Measurements from ENCODE around the gene DUSP28. TPM values are rescaled to one million over a fixed set of nuclear protein-coding genes. Genes with fewer than 3 reads are reported as not detected.

DUSP28 gene
- total and polyA plus RNA-seq, 2 of the 13 experiments (the other 11 are each of a cell fraction or from before 2014, with no cell fraction given) = 5.2 to 8.6 TPM

DNA sequence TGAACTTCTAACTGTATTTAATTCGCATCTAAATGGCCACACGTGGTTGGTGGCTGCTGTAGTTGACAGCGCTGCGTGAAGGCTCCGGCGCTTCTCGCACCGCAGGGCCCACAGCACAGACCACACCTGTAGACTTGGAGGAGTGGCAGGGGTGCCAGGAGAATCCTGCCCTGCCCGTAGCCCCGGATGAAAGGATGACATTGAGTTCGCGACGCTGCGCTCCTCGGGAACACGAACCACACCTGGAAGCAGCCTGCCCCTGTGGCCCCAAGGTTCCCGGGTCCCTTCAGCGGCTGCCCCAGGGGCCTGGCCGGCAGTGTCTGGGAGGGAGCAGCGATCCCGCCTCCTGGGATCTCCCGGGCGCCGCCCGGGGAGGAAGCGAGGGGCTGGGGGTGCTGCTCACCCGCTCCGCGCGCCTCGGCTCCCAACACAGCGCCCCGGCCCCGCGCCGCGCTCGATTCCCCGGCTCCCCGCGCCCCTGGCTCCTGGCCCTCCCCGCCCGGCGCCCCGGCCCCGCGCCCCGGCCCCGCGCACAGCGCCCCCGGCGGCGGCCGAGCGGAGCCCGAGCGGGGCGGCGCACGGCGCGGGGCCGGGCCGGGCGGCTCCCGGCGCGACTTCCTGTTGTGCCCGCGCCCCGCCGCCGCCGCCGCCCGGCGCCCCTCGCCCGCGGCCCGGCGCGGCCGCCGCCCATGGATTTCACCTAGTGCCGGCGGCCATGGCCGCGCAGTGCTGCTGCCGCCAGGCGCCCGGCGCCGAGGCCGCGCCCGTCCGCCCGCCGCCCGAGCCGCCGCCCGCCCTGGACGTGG, 7.9 kb downstream of the DUSP28 start, which contains the start of gene RNPEPL1 (continued):
- TF ChIP-seq THAP9 (CRISPR knock-in tag; IDR thresholded peaks at IDR 0.05; ENCODE audit: borderline replicate concordance) (no peak), RNF219 (CRISPR knock-in tag; IDR thresholded peaks at IDR 0.05) (no peak), ZBTB33 (CRISPR knock-in tag; IDR thresholded peaks at IDR 0.05) (no peak), GFI1 (CRISPR knock-in tag; IDR thresholded peaks at IDR 0.05; ENCODE audit: borderline replicate concordance) (no peak), HNRNPK (IDR thresholded peaks at IDR 0.05; ENCODE audit: low read depth, low read length, poor library complexity, severe bottlenecking) (no peak), ATF7-NPFF (CRISPR knock-in tag; IDR thresholded peaks at IDR 0.05; ENCODE audit: low read depth) (peak; percentile 48; the same call in 1 of the 2 replicates), SNAPC5 (CRISPR knock-in tag; IDR thresholded peaks at IDR 0.05; ENCODE audit: borderline replicate concordance) (no peak), SKIL (CRISPR knock-in tag; IDR thresholded peaks at IDR 0.05; ENCODE audit: borderline replicate concordance) (no peak), NR3C1 (CRISPR knock-in tag; IDR thresholded peaks at IDR 0.05) (no peak)
- TF ChIP-seq, protein P1, sequence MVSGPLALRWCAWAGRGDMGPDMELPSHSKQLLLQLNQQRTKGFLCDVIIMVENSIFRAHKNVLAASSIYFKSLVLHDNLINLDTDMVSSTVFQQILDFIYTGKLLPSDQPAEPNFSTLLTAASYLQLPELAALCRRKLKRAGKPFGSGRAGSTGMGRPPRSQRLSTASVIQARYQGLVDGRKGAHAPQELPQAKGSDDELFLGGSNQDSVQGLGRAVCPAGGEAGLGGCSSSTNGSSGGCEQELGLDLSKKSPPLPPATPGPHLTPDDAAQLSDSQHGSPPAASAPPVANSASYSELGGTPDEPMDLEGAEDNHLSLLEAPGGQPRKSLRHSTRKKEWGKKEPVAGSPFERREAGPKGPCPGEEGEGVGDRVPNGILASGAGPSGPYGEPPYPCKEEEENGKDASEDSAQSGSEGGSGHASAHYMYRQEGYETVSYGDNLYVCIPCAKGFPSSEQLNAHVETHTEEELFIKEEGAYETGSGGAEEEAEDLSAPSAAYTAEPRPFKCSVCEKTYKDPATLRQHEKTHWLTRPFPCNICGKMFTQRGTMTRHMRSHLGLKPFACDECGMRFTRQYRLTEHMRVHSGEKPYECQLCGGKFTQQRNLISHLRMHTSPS (CRISPR knock-in tag; IDR thresholded peaks at IDR 0.05; ENCODE audit: low read depth) = no peak
- TF ChIP-seq, protein P2, sequence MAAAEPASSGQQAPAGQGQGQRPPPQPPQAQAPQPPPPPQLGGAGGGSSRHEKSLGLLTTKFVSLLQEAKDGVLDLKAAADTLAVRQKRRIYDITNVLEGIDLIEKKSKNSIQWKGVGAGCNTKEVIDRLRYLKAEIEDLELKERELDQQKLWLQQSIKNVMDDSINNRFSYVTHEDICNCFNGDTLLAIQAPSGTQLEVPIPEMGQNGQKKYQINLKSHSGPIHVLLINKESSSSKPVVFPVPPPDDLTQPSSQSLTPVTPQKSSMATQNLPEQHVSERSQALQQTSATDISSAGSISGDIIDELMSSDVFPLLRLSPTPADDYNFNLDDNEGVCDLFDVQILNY (CRISPR knock-in tag; conservative IDR thresholded peaks at IDR 0.05) = no peak
- TF ChIP-seq, protein P3, sequence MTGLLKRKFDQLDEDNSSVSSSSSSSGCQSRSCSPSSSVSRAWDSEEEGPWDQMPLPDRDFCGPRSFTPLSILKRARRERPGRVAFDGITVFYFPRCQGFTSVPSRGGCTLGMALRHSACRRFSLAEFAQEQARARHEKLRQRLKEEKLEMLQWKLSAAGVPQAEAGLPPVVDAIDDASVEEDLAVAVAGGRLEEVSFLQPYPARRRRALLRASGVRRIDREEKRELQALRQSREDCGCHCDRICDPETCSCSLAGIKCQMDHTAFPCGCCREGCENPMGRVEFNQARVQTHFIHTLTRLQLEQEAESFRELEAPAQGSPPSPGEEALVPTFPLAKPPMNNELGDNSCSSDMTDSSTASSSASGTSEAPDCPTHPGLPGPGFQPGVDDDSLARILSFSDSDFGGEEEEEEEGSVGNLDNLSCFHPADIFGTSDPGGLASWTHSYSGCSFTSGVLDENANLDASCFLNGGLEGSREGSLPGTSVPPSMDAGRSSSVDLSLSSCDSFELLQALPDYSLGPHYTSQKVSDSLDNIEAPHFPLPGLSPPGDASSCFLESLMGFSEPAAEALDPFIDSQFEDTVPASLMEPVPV (CRISPR knock-in tag; IDR thresholded peaks at IDR 0.05) = no peak
